H1 (cell line): Measurements from ENCODE around the gene CAST. TPM values are rescaled to one million over a fixed set of nuclear protein-coding genes. Genes with fewer than 3 reads are reported as not detected.

Source experiments
- CTCF ChIA-PET: fragments of 300-600 bp; sonication (Branson Sonifier 250); formaldehyde crosslinking; loops from one replicate; lab custom pipeline; 2021; ENCODE audit not compliant: partially characterized antibody; lab: Charles Lee
- POLR2A ChIA-PET: fragments of 300-600 bp; sonication (Branson Sonifier 250); formaldehyde crosslinking; loops from one replicate; lab custom pipeline; 2021; ENCODE audit warnings: inconsistent platforms; ENCODE audit not compliant: partially characterized antibody; lab: Charles Lee
- DNase-seq, 2 experiments: peaks; one replicate each; pipeline versions ENCODE4 v3.0.0 to v3.0.0-alpha.2; 2010 to 2022; ENCODE audit warnings: low spot score in 2 of 2, low read depth in 1 of 2, mixed read lengths in 1 of 2
- FAIRE-seq: peaks from 2 replicates; lab custom pipeline; 2011; peaks lifted over from hg19 to GRCh38; lab: Jason Lieb, UNC
- H2AFZ ChIP-seq: 2 replicates; pipeline ENCODE4 v1.8.1; 2012; ENCODE audit warnings: low read length, inconsistent platforms
- H2AK5ac ChIP-seq: 2 replicates; pipeline ENCODE4 v1.6.1; 2013; ENCODE audit warnings: low read depth, low read length
- H2BK120ac ChIP-seq: replicated peaks from 2 replicates; pipeline ENCODE3; 2013; ENCODE audit warnings: low read depth, low read length, inconsistent platforms
- H2BK12ac ChIP-seq: 2 replicates; pipeline ENCODE4 v1.6.1; 2013; ENCODE audit warnings: low read depth, low read length
- H2BK15ac ChIP-seq: 2 replicates; pipeline ENCODE4 v1.6.1; 2013; ENCODE audit warnings: low read length
- H2BK20ac ChIP-seq: 2 replicates; pipeline ENCODE4 v1.6.1; 2013; ENCODE audit warnings: low read length
- H2BK5ac ChIP-seq: 2 replicates; pipeline ENCODE4 v1.6.1; 2013; ENCODE audit warnings: low read depth, low read length
- H3K14ac ChIP-seq: 2 replicates; pipeline ENCODE4 v1.6.1; 2013; ENCODE audit warnings: inconsistent platforms; ENCODE audit not compliant: insufficient read length
- H3K18ac ChIP-seq: 2 replicates; pipeline ENCODE4 v1.6.1; 2013; ENCODE audit warnings: low read length; ENCODE audit errors: extremely low read depth
- H3K23ac ChIP-seq: 2 replicates; pipeline ENCODE4 v1.6.1; 2013; ENCODE audit warnings: inconsistent platforms; ENCODE audit not compliant: insufficient read length
- H3K23me2 ChIP-seq: 2 replicates; pipeline ENCODE4 v1.6.1; 2013; ENCODE audit warnings: low read depth, low read length
- H3K27ac ChIP-seq: 2 replicates; pipeline ENCODE4 v1.6.1; 2011; ENCODE audit warnings: low read depth, low read length, inconsistent platforms
- H3K27me3 ChIP-seq, 4 experiments: replicated peaks in 1 of 4; 1 replicate in 1 of 4; 2 replicates in 3 of 4; pipeline versions ENCODE4 v1.6.1 to v1.8.1; 2011 to 2013; ENCODE audit warnings: low read length in 3 of 4, mild to moderate bottlenecking in 3 of 4, inconsistent platforms in 2 of 4, mixed read lengths in 2 of 4, moderate library complexity in 1 of 4; ENCODE audit not compliant: control insufficient read depth in 3 of 4, insufficient read depth in 3 of 4; ENCODE audit errors: extremely low read depth in 1 of 4
- H3K36me3 ChIP-seq, 4 experiments: 2 replicates each; pipeline versions ENCODE4 v1.6.1 to v1.8.1; 2011 to 2013; ENCODE audit warnings: mild to moderate bottlenecking in 4 of 4, low read length in 3 of 4, moderate library complexity in 2 of 4, control low read depth in 1 of 4, inconsistent platforms in 1 of 4; ENCODE audit not compliant: insufficient read depth in 4 of 4, control insufficient read depth in 2 of 4
- H3K4ac ChIP-seq: replicated peaks from 2 replicates; pipeline ENCODE3; 2013; ENCODE audit warnings: low read length, low read depth, mixed read lengths, inconsistent platforms; ENCODE audit not compliant: insufficient read length
- H3K4me1 ChIP-seq, 4 experiments: replicated peaks in 1 of 4; 1 replicate in 1 of 4; 2 replicates in 3 of 4; pipeline versions ENCODE4 v1.6.1 to v1.8.1; 2011 to 2013; ENCODE audit warnings: low read length in 3 of 4, inconsistent platforms in 2 of 4, mixed read lengths in 1 of 4; ENCODE audit not compliant: insufficient read depth in 4 of 4, control insufficient read depth in 3 of 4
- H3K4me2 ChIP-seq, 2 experiments: 2 replicates each; pipeline versions ENCODE4 v1.6.1 to v1.8.1; 2011 to 2013; ENCODE audit warnings: low read depth in 2 of 2, low read length in 2 of 2, control low read depth in 1 of 2, inconsistent platforms in 1 of 2, mild to moderate bottlenecking in 1 of 2; ENCODE audit not compliant: insufficient read depth in 1 of 2
- H3K4me3 ChIP-seq, 4 experiments: fragments of 200-600, 300-600 bp in 1 of 4; sonication (generic), shearing (Covaris generic), sonication (Bioruptor Twin) in 1 of 4; 2 replicates each; pipeline versions ENCODE4 v1.5.1 to v1.8.1; 2011 to 2016; ENCODE audit warnings: low read length in 4 of 4, low read depth in 3 of 4, control low read depth in 2 of 4, inconsistent platforms in 2 of 4, mild to moderate bottlenecking in 2 of 4, mixed read lengths in 1 of 4, moderate library complexity in 1 of 4; ENCODE audit not compliant: insufficient read depth in 2 of 4; ENCODE audit errors: extremely low read depth in 1 of 4
- H3K56ac ChIP-seq: replicated peaks from 2 replicates; pipeline ENCODE3; 2013; ENCODE audit warnings: low read depth, mild to moderate bottlenecking, mixed read lengths, low read length, inconsistent platforms; ENCODE audit not compliant: insufficient read length
- H3K79me1 ChIP-seq: 2 replicates; pipeline ENCODE4 v1.6.1; 2013; ENCODE audit warnings: low read depth, low read length, control low read depth
- H3K79me2 ChIP-seq, 2 experiments: 2 replicates each; pipeline versions ENCODE4 v1.6.1 to v1.8.1; 2012 to 2013; ENCODE audit warnings: low read length in 2 of 2, mild to moderate bottlenecking in 2 of 2, inconsistent platforms in 1 of 2; ENCODE audit not compliant: insufficient read depth in 2 of 2, control insufficient read depth in 1 of 2
- H3K9ac ChIP-seq, 4 experiments: replicated peaks in 1 of 4; 1 replicate in 1 of 4; 2 replicates in 3 of 4; pipeline versions ENCODE4 v1.6.1 to v1.8.1; 2011 to 2013; ENCODE audit warnings: low read depth in 3 of 4, low read length in 3 of 4, control low read depth in 2 of 4, mild to moderate bottlenecking in 2 of 4, moderate library complexity in 2 of 4, inconsistent platforms in 1 of 4; ENCODE audit errors: extremely low read depth in 1 of 4
- H3K9me3 ChIP-seq, 2 experiments: 2 replicates each; pipeline versions ENCODE4 v1.6.1 to v1.8.1; 2012 to 2013; ENCODE audit warnings: mild to moderate bottlenecking in 2 of 2, moderate library complexity in 2 of 2, control low read depth in 1 of 2, inconsistent platforms in 1 of 2, low read depth in 1 of 2, low read length in 1 of 2, mixed read lengths in 1 of 2; ENCODE audit not compliant: insufficient read depth in 2 of 2
- H4K20me1 ChIP-seq, 2 experiments: replicated peaks in 1 of 2; 2 replicates each; pipeline versions ENCODE3 to v1.8.1; 2011 to 2013; ENCODE audit warnings: inconsistent platforms in 2 of 2, low read length in 2 of 2, mild to moderate bottlenecking in 1 of 2; ENCODE audit not compliant: insufficient read depth in 2 of 2, control insufficient read depth in 1 of 2
- H4K5ac ChIP-seq: 2 replicates; pipeline ENCODE4 v1.6.1; 2013; ENCODE audit warnings: low read length, low read depth, mixed read lengths, inconsistent platforms; ENCODE audit not compliant: insufficient read length
- H4K8ac ChIP-seq: 2 replicates; pipeline ENCODE4 v1.8.0; 2013; ENCODE audit warnings: mild to moderate bottlenecking, moderate library complexity, low read length, inconsistent platforms; ENCODE audit not compliant: insufficient read depth; ENCODE audit errors: extremely low read depth
- H4K91ac ChIP-seq: replicated peaks from 2 replicates; pipeline ENCODE3; 2013; ENCODE audit warnings: low read length, mixed read lengths, inconsistent platforms; ENCODE audit not compliant: insufficient read length
- WGBS, 2 experiments: shearing (Covaris generic) in 1 of 2; methylation state at CpG; one replicate each; pipeline versions ENCODE4 v1.1.6 to v1.1.7; 2013 to 2015; ENCODE audit warnings: low lambda C conversion rate in 2 of 2, mixed read lengths in 2 of 2, inconsistent platforms in 1 of 2, low coverage in 1 of 2, missing lambda C conversion rate in 1 of 2; ENCODE audit not compliant: insufficient replicate concordance in 2 of 2, insufficient coverage in 1 of 2, insufficient read length in 1 of 2; ENCODE audit errors: extremely low coverage in 1 of 2, missing lambda C conversion rate in 1 of 2; 5-methylcytosine and 5-hydroxymethylcytosine counted together
- polyA plus RNA-seq, 7 experiments: library from polyadenylated mRNA; depleted of rRNA in 3 of 7; stranded (reverse) in 5 of 7; unstranded in 2 of 7; fragments of >200 nt in 5 of 7; fragments of 200-250 nt in 2 of 7; gene quantifications; 1 replicate in 5 of 7; 2 replicates in 1 of 7; 4 replicates in 1 of 7; pipeline versions ENCODE4 v1.2.1 to v1.2.3, GENCODE V29; 2011 to 2013; ENCODE audit warnings: missing spikeins in 2 of 7, mixed read lengths in 2 of 7
- total RNA-seq: library from RNA; stranded (reverse); fragmentation: NEBNext Ultra II Directional; extraction: Animal tissue kit (Norgen Biotek cat#: 25700); gene quantifications from 2 replicates; pipeline ENCODE4 v1.2.1, GENCODE V29; 2021

The CAST gene
- total and polyA plus RNA-seq, 2 of the 8 experiments (the other 6 are each of a cell fraction or from before 2014, with no cell fraction given): 9.0 to 48.2 TPM

- no peaks in the 10 kb centered on the region for H3K36me3 ChIP-seq
- no peak overlapping the region for H2BK5ac ChIP-seq
- no peak overlapping the region for H3K4ac ChIP-seq
- H2BK12ac ChIP-seq: no peak overlapping the region
- H4K20me1 ChIP-seq: no peaks in the 10 kb centered on the region
- no peaks in the 10 kb centered on the region for H3K23me2 ChIP-seq
- H3K18ac ChIP-seq: no peak overlapping the region
- no peak overlapping the region for H3K56ac ChIP-seq
- no peaks in the 10 kb centered on the region; a peak in 1 of 7 replicates for H3K4me1 ChIP-seq
- H2BK120ac ChIP-seq: no peak overlapping the region
- no peak overlapping the region for H4K8ac ChIP-seq
- no peak overlapping the region for H4K91ac ChIP-seq
- ChIA-PET POLR2A (interaction anchor here (0.5 kb wide), 1 partner anchor 32 kb away, joined by 3 read pairs; no protein-coding TSS in a partner anchor), CTCF (interaction anchor here (0.6 to 1.4 kb wide), 5 partner anchors 9 to 282 kb away, joined by 3 to 4 read pairs (median 3); no protein-coding TSS in a partner anchor)
- H3K23ac ChIP-seq: no peak overlapping the region
- no peak overlapping the region for H2BK15ac ChIP-seq
- H3K27me3 ChIP-seq: no peaks in the 10 kb centered on the region
- DNase-seq: no peak
- H3K4me2 ChIP-seq: no peak overlapping the region
- no peak overlapping the region for H2AK5ac ChIP-seq
- WGBS, 2 experiments: 89% methylated on average over 2 of the region's 2 CpGs; no CpG with 5 or more reads in 1 of the 2 experiments
- FAIRE-seq: no peak
- no peak overlapping the region for H4K5ac ChIP-seq
- H2BK20ac ChIP-seq: no peak overlapping the region
- H3K9ac ChIP-seq: no peak overlapping the region
- no peaks in the 10 kb centered on the region for H3K79me1 ChIP-seq
- no peak overlapping the region for H3K14ac ChIP-seq
- no peak overlapping the region for H3K4me3 ChIP-seq
- H3K27ac ChIP-seq: no peak overlapping the region
- H3K79me2 ChIP-seq: no peaks in the 10 kb centered on the region
- no peak overlapping the region for H2AFZ ChIP-seq
- 0 out of 4 replicates have a peak, but pooled peaks cover 0 to 2% of the 10 kb centered on the region in 2 experiments for H3K9me3 ChIP-seq
Observed at GRCh38 chr5:96625365-96625764, 36.8 kb upstream of the CAST start.
